Right lobe of liver (tissue), 6 donors: ENCODE results near the gene ADIPOR2. TPM values are rescaled to one million over a fixed set of nuclear protein-coding genes. Genes with fewer than 3 reads are reported as not detected.

Experiments
- ATAC-seq, 4 donors: fragments of 200-7000 bp; cut with Tn5 transposase; one replicate each; pipeline ENCODE4 v1.9.1; 2020; ENCODE audit warnings: mild to moderate bottlenecking in 4 of 4, moderate library complexity in 4 of 4
- DNase-seq, 3 donors: peaks; one replicate each; pipeline ENCODE4 v3.0.0-alpha.2; 2020
- H3K27ac ChIP-seq, 3 donors: fragments of 200-600 bp; one replicate each; pipeline ENCODE4 v1.8.0; 2022
- H3K27me3 ChIP-seq, 2 donors: fragments of 200-600 bp; one replicate each; pipeline ENCODE4 v1.8.0; 2022
- H3K36me3 ChIP-seq, 4 donors: fragments of 200-600 bp; sonication (generic) in 1 of 4; one replicate each; pipeline versions ENCODE4 v1.5.1 to v1.8.0; 2017 to 2022; ENCODE audit warnings: control low read depth in 1 of 4
- H3K4me1 ChIP-seq, 4 donors: fragments of 200-600 bp; sonication (generic) in 1 of 4; one replicate each; pipeline versions ENCODE4 v1.5.1 to v1.8.0; 2017 to 2022; ENCODE audit warnings: control low read depth in 1 of 4
- H3K4me3 ChIP-seq, 3 donors: fragments of 200-600 bp; one replicate each; pipeline ENCODE4 v1.8.0; 2022
- H3K9me3 ChIP-seq, 4 donors: fragments of 200-600 bp; sonication (generic) in 1 of 4; one replicate each; pipeline versions ENCODE4 v1.5.1 to v1.8.0; 2017 to 2022; ENCODE audit warnings: control low read depth in 1 of 4
- CTCF ChIP-seq, 4 donors: fragments of 200-600 bp in 3 of 4; fragments of 450-650 bp in 1 of 4; IDR thresholded peaks; one replicate each; pipeline versions ENCODE4 v1.5.1 to v1.8.0; 2016 to 2022; ENCODE audit warnings: antibody characterized with exemption in 4 of 4, mild to moderate bottlenecking in 2 of 4
- POLR2A ChIP-seq: fragments of 450-650 bp; IDR thresholded peaks from one replicate; pipeline ENCODE4 v1.6.1; 2017; ENCODE audit warnings: antibody characterized with exemption, mild to moderate bottlenecking
- WGBS: methylation state at CpG from one replicate; pipeline ENCODE4 v1.1.6; 2018; ENCODE audit warnings: low coverage, low lambda C conversion rate; ENCODE audit not compliant: insufficient coverage; ENCODE audit errors: missing lambda C conversion rate; 5-methylcytosine and 5-hydroxymethylcytosine counted together
- intact Hi-C, 2 donors: fragments of 100-400 bp; cut with DNase I; formaldehyde crosslinking; loops; one replicate each; pipeline versions ENCODE4 v1.11.2 to v1.14.1; 2022
- microRNA-seq, 2 donors: library from miRNA; unstranded; fragments of <30 nt; microRNA quantifications; one replicate each; pipeline ENCODE4, GENCODE V29; 2019 to 2020
- small RNA-seq, 2 experiments: library from RNA; depleted of rRNA; stranded (forward); fragments of <200 nt; gene quantifications; one replicate each; pipeline ENCODE3, GENCODE V24; 2016
- total RNA-seq, 6 experiments: library from RNA; depleted of rRNA in 2 of 6; stranded (reverse); fragments of >200 nt in 2 of 6; fragmentation: NEBNext Ultra II Directional in 3 of 6; extraction: Animal tissue kit (Norgen Biotek cat#: 25700) in 3 of 6; gene quantifications; one replicate each; pipeline versions ENCODE4 v1.1.0 to v1.2.4, GENCODE V29; 2016 to 2023
- donor health status: DM: no; HTN: yes; CAD: no.
- donor health status: DM: no; HTN: no; CAD: no.
- donor health status: DM: no; HTN: no; CAD: no.
- donor health status: DM: no; HTN: yes; CAD: no.
- donor health status: DM: no; HTN: yes; CAD: no.

The ADIPOR2 gene
- total RNA-seq, 6 experiments from 2014 or later = 46.5 to 108 (median 59.8) TPM

GRCh38 chr12:1835211-1836131 is 144.6 kb downstream of the ADIPOR2 start:
- 60% methylated on average over 1 of the region's 22 CpGs for WGBS
- DNase-seq = peak in 1 of 3 donors; percentile 41
- no peak overlapping the region for H3K4me3 ChIP-seq
- no peak overlapping the region for H3K27ac ChIP-seq
- H3K36me3 ChIP-seq = no peaks in the 10 kb centered on the region
- no peaks in the 10 kb centered on the region for H3K4me1 ChIP-seq
- no peak for ATAC-seq
- no peaks in the 10 kb centered on the region for H3K27me3 ChIP-seq
- no peaks in the 10 kb centered on the region for H3K9me3 ChIP-seq
- intact Hi-C loops = no loop called here
- no peak for TF ChIP-seq CTCF (IDR thresholded peaks at IDR 0.05)
- TF ChIP-seq POLR2A = no peak

DNA sequence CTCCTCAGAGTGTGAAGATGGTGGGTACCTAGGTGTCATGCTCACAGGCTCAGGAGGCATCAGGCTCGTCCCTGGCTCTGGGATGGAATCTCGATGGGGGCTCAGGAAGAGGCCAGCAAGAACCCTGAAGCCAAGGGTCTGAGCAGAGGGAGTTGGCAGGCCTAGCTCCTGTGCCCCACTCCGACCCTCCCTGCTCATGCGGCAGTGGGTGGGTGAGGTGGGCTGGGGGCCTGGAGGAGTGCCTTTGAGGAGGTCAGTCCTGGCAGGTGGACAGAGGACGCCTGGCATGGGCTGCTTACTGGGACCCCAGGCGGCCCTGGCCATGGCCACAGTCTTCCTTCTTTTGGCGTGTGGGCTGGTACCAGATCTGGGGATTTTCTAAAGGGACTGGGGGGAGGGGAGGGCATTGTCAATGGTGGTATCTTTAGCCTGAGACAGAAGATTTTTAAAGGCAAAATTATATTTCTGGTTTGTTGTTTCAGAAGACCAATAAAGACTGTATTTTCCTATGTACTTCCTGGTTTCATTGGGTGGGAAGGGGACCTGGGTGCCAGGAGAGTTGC is 145.5 kb downstream of the ADIPOR2 start:
- Histone ChIP-seq H3K4me3 (no peak overlapping the region), H3K27me3 (no peaks in the 10 kb centered on the region), H3K27ac (no peak overlapping the region), H3K4me1 (no peaks in the 10 kb centered on the region), H3K9me3 (no peaks in the 10 kb centered on the region), H3K36me3 (no peaks in the 10 kb centered on the region)
- intact Hi-C loops = no loop called here
- WGBS = no CpG with 5 or more reads among the region's 7 CpGs
- no peak for ATAC-seq
- no peak for TF ChIP-seq POLR2A
- TF ChIP-seq CTCF (IDR thresholded peaks at IDR 0.05) = no peak
- DNase-seq = peak in 1 of 3 donors; percentile 39

- H3K27ac ChIP-seq = no peak overlapping the region
- H3K27me3 ChIP-seq = no peaks in the 10 kb centered on the region
- no peaks in the 10 kb centered on the region for H3K9me3 ChIP-seq
- intact Hi-C loops = no loop called here
- ATAC-seq (no peak), DNase-seq (peak in 1 of 3 donors; percentile 48)
- no peaks in the 10 kb centered on the region for H3K36me3 ChIP-seq
- H3K4me3 ChIP-seq = no peak overlapping the region
- H3K4me1 ChIP-seq = no peaks in the 10 kb centered on the region
- no CpG with 5 or more reads among the region's 22 CpGs for WGBS
- TF ChIP-seq CTCF (IDR thresholded peaks at IDR 0.05) = no peak
- no peak for TF ChIP-seq POLR2A
These were observed 146.1 kb downstream of the ADIPOR2 start for GRCh38 chr12:1836854-1837421.

DNA sequence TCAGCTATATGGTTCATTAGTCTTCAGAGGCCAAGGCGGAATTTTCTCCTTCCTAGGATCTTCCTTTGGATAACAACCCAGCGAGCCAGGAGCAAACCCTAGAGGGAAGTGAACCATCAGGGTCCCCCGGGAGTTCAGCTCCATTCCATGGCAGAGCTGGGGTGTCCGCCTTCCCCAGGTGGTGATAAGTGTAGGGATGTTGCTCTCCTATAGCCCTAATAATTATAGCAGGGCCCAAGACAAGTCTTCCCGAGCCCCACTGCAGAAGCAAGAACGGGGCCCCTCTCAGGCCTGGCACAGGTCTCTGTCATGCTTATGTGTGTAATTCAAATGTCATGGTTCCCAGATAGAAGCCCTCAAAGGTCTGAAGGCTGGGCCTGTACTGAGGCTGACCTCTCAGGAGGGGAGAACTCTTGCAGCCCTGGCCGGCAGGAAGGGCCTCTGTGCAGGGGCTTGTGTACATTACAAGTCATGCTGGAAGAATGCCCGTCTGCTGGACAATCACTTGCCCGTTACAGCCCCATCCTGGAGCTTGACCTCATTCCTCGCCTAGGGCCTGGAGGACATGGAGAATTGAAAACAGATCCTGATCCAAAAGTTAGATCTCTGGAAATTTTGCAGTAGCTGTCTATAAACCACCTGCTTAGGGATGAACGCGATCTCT is 146.8 kb downstream of the ADIPOR2 start:
- TF ChIP-seq POLR2A (no peak), CTCF (IDR thresholded peaks at IDR 0.05) (no peak)
- Histone ChIP-seq H3K27me3 (no peaks in the 10 kb centered on the region), H3K4me1 (no peaks in the 10 kb centered on the region), H3K9me3 (no peaks in the 10 kb centered on the region), H3K36me3 (no peaks in the 10 kb centered on the region), H3K27ac (no peak overlapping the region), H3K4me3 (no peak overlapping the region)
- intact Hi-C loops = no loop called here
- ATAC-seq (no peak), DNase-seq (peak in 1 of 3 donors; percentile 21)
- 79% methylated on average over 4 of the region's 12 CpGs for WGBS

Small RNA genes within 50 kb of the gene (microRNA-seq; reads per million reads assigned to microRNA genes)
- 0 reads per million in 2 donors for gene MIR3649

Small RNA genes within 50 kb of the gene (small RNA-seq; reads per million reads assigned to genes)
- 0 reads per million in 2 experiments for gene MIR3649

Other genes with a start within 250 kb of the ADIPOR2 start
- 1 to 10 TPM; 4.7 to 6.8 (median 5.4) TPM for gene FBXL14, start 96.5 kb upstream of the ADIPOR2 start, total RNA-seq
- 1 to 10 TPM in 4 of 6 experiments, under 1 TPM in 2; 0.43 to 8.1 (median 1.5) TPM for gene WNT5B, start 61.8 kb upstream of the ADIPOR2 start, total RNA-seq
- not detected for gene LRTM2, start 129.5 kb downstream of the ADIPOR2 start, total RNA-seq
- 1 to 10 TPM in 3 of 6 experiments, under 1 TPM in 3; 0.87 to 1.9 (median 0.96) TPM for gene CACNA2D4, start 227.6 kb downstream of the ADIPOR2 start, total RNA-seq